ENCODE results near the gene IL17RB. TPM values are rescaled to one million over a fixed set of nuclear protein-coding genes. Genes with fewer than 3 reads are reported as not detected.

IL17RB gene
- total RNA-seq, 1 experiment from 2014 or later: 9.8 TPM

GRCh38 chr3:53830944-53831343 is 15.4 kb upstream of the IL17RB start:
- no peak overlapping the region for H3K18ac ChIP-seq (ENCODE audit: insufficient read length, low read depth, low read length)
- H2BK5ac ChIP-seq (ENCODE audit: insufficient read length, low read length): no peak overlapping the region
- H3K9ac ChIP-seq (ENCODE audit: extremely low read depth, insufficient read length, low read length): no peak overlapping the region
- no peak overlapping the region for H3K14ac ChIP-seq (ENCODE audit: insufficient read depth, low read length)
- Mint-ChIP-seq H3K36me3 (ENCODE audit: insufficient read depth in 1 of 3, low read depth in 3 of 3) (peaks cover 0 to 10% (median 0%) of the 10 kb centered on the region in 3 experiments; a peak in 6 of 7 replicates), H3K9me3 (no peaks in the 10 kb centered on the region), H3K4me1 (peaks cover 0 to 4% of the 10 kb centered on the region in 2 experiments; a peak in 1 of 4 replicates), H3K27me3 (ENCODE audit: low read depth) (no peaks in the 10 kb centered on the region), H3K27ac (no peak overlapping the region; a peak in 1 of 7 replicates), H3K4me3 (no peak overlapping the region)
- no peak overlapping the region for H2AFZ ChIP-seq (ENCODE audit: low read length)
- H4K91ac ChIP-seq (ENCODE audit: insufficient read length, low read depth, low read length): no peak overlapping the region
- TF ChIP-seq CTCF (conservative IDR thresholded peaks at IDR 0.05): no peak
- H3K9me3 ChIP-seq (ENCODE audit: control insufficient read depth, low read depth, low read length): no peaks in the 10 kb centered on the region
- no peak overlapping the region for H3K23ac ChIP-seq (ENCODE audit: insufficient read length, low read depth, low read length)
- no peak overlapping the region for H4K8ac ChIP-seq (replicated peaks; ENCODE audit: insufficient read length, low read depth, low read length)
- DNase-seq: no peak
- H2BK12ac ChIP-seq (ENCODE audit: insufficient read length, low read depth, low read length): no peak overlapping the region
- WGBS (ENCODE audit: extremely low coverage, insufficient read length, low lambda C conversion rate): no CpG with 5 or more reads among the region's 6 CpGs
- no peaks in the 10 kb centered on the region for H3K4me1 ChIP-seq (ENCODE audit: insufficient read depth, low read length)
- H3T11ph ChIP-seq (ENCODE audit: low read length): no peak overlapping the region
- no peak overlapping the region for H3K27ac ChIP-seq (ENCODE audit: insufficient read length, low read depth, low read length)
- H2BK20ac ChIP-seq (ENCODE audit: low read depth, low read length, poor library complexity, severe bottlenecking): no peak overlapping the region
- H4K20me1 ChIP-seq (ENCODE audit: control insufficient read depth, insufficient read depth, insufficient read length): no peaks in the 10 kb centered on the region
- no peaks in the 10 kb centered on the region for H3K23me2 ChIP-seq (ENCODE audit: insufficient read length, low read depth, low read length, poor library complexity, severe bottlenecking)
- no peak overlapping the region for H4K5ac ChIP-seq (ENCODE audit: insufficient read length, low read depth, low read length)
- no peak overlapping the region for H3K4ac ChIP-seq (ENCODE audit: low read depth, low read length)
- no peak overlapping the region for H3K4me2 ChIP-seq (ENCODE audit: insufficient read depth, insufficient read length, low read length)
- no peaks in the 10 kb centered on the region for H3K79me1 ChIP-seq (ENCODE audit: insufficient read depth, low read depth, low read length, poor library complexity, severe bottlenecking)
- H2BK15ac ChIP-seq (ENCODE audit: low read depth, low read length): no peak overlapping the region
- no peak overlapping the region for H2AK5ac ChIP-seq (ENCODE audit: insufficient read length, low read length)
- no peak overlapping the region for H2BK120ac ChIP-seq (ENCODE audit: low read depth, low read length, poor library complexity, severe bottlenecking)
- no peaks in the 10 kb centered on the region for H3K79me2 ChIP-seq (ENCODE audit: insufficient read depth, low read length)
- H3K27me3 ChIP-seq (ENCODE audit: insufficient read depth, low read length): no peaks in the 10 kb centered on the region
- no peak overlapping the region for H3K56ac ChIP-seq (ENCODE audit: insufficient read length, low read depth, low read length)

Data from H9 (cell line).